Liver (tissue), 9 donors: Measurements from ENCODE around the gene PARN. TPM values are rescaled to one million over a fixed set of nuclear protein-coding genes. Genes with fewer than 3 reads are reported as not detected.

Experiments
- DNase-seq: peaks from one replicate; pipeline ENCODE4 v3.0.0-alpha.2; 2017; ENCODE audit warnings: low spot score
- H3K27ac ChIP-seq, 2 donors: one replicate each; pipeline ENCODE4 v1.7.0; 2013; ENCODE audit warnings: inconsistent platforms in 2 of 2, low read length in 2 of 2, control low read depth in 1 of 2, low read depth in 1 of 2, mild to moderate bottlenecking in 1 of 2
- H3K27me3 ChIP-seq, 4 donors: one replicate each; pipeline versions ENCODE4 v1.6.1 to v1.7.0; 2013; ENCODE audit warnings: low read length in 3 of 4, inconsistent platforms in 1 of 4, mild to moderate bottlenecking in 1 of 4, moderate library complexity in 1 of 4; ENCODE audit not compliant: control insufficient read depth in 4 of 4, insufficient read depth in 4 of 4
- H3K36me3 ChIP-seq, 4 donors: one replicate each; pipeline versions ENCODE4 v1.6.1 to v1.7.0; 2013; ENCODE audit warnings: low read length in 3 of 4, mild to moderate bottlenecking in 3 of 4, low read depth in 1 of 4, moderate library complexity in 1 of 4; ENCODE audit not compliant: control insufficient read depth in 4 of 4, insufficient read depth in 3 of 4
- H3K4me1 ChIP-seq, 4 donors: one replicate each; pipeline versions ENCODE4 v1.6.1 to v1.7.0; 2013; ENCODE audit warnings: low read length in 3 of 4, mild to moderate bottlenecking in 3 of 4, moderate library complexity in 1 of 4; ENCODE audit not compliant: control insufficient read depth in 4 of 4, insufficient read depth in 4 of 4
- H3K4me3 ChIP-seq, 3 donors: one replicate each; pipeline versions ENCODE4 v1.6.1 to v1.7.0; 2013; ENCODE audit warnings: low read length in 3 of 3, control low read depth in 1 of 3, low read depth in 1 of 3, mild to moderate bottlenecking in 1 of 3
- H3K9ac ChIP-seq, 2 donors: one replicate each; pipeline ENCODE4 v1.7.0; 2013; ENCODE audit warnings: low read length in 2 of 2, mild to moderate bottlenecking in 2 of 2, moderate library complexity in 2 of 2, control low read depth in 1 of 2, low read depth in 1 of 2
- H3K9me3 ChIP-seq, 4 donors: one replicate each; pipeline versions ENCODE4 v1.6.1 to v1.7.0; 2013; ENCODE audit warnings: low read length in 3 of 4; ENCODE audit not compliant: control insufficient read depth in 4 of 4
- EGR1 ChIP-seq, 2 donors: IDR thresholded peaks; 2 replicates each; pipeline ENCODE4 v1.6.1; 2016 to 2018; ENCODE audit warnings: antibody characterized with exemption in 2 of 2, low read depth in 2 of 2
- FOXA1 ChIP-seq: IDR thresholded peaks from 2 replicates; pipeline ENCODE4 v1.6.1; 2016; ENCODE audit warnings: antibody characterized with exemption
- FOXA2 ChIP-seq: IDR thresholded peaks from 2 replicates; pipeline ENCODE4 v1.6.1; 2016; ENCODE audit warnings: antibody characterized with exemption
- GABPA ChIP-seq, 2 donors: IDR thresholded peaks in 1 of 2; conservative IDR thresholded peaks in 1 of 2; 2 replicates each; pipeline ENCODE4 v1.6.1; 2016; ENCODE audit warnings: antibody characterized with exemption in 2 of 2, mild to moderate bottlenecking in 1 of 2, moderate library complexity in 1 of 2
- JUND ChIP-seq, 2 donors: IDR thresholded peaks; 2 replicates each; pipeline ENCODE4 v1.6.1; 2016; ENCODE audit warnings: antibody characterized with exemption in 2 of 2
- NR2F2 ChIP-seq: IDR thresholded peaks from 2 replicates; pipeline ENCODE4 v1.6.1; 2016; ENCODE audit warnings: antibody characterized with exemption
- RAD21 ChIP-seq, 2 donors: IDR thresholded peaks; 2 replicates each; pipeline ENCODE4 v1.6.1; 2016; ENCODE audit warnings: antibody characterized with exemption in 2 of 2, mild to moderate bottlenecking in 2 of 2
- REST ChIP-seq: IDR thresholded peaks from 2 replicates; pipeline ENCODE4 v1.6.1; 2016; ENCODE audit warnings: antibody characterized with exemption, mild to moderate bottlenecking
- RXRA ChIP-seq, 2 donors: IDR thresholded peaks; 2 replicates each; pipeline ENCODE4 v1.6.1; 2017 to 2018; ENCODE audit warnings: antibody characterized with exemption in 2 of 2, mild to moderate bottlenecking in 1 of 2
- SP1 ChIP-seq: IDR thresholded peaks from 2 replicates; pipeline ENCODE4 v1.6.1; 2018; ENCODE audit warnings: antibody characterized with exemption, mild to moderate bottlenecking
- TAF1 ChIP-seq: conservative IDR thresholded peaks from 2 replicates; pipeline ENCODE4 v1.6.1; 2016; ENCODE audit warnings: antibody characterized with exemption, mild to moderate bottlenecking
- WGBS: extraction: QIAGEN DNeasy Blood & Tissue Kit; methylation state at CpG from one replicate; pipeline ENCODE4 v1.1.7; 2013; 5-methylcytosine and 5-hydroxymethylcytosine counted together
- polyA plus RNA-seq, 2 donors: library from polyadenylated mRNA; stranded (reverse) in 1 of 2; unstranded in 1 of 2; fragments of 200-250 nt in 1 of 2; fragments of >200 nt in 1 of 2; fragmentation: Nextera tagmentation in 1 of 2; extraction: Ambion mirVana in 1 of 2; gene quantifications; one replicate each; pipeline versions ENCODE4 v1.2.1 to v1.2.3, GENCODE V29; 2013 to 2015
- total RNA-seq, 2 donors: library from RNA; depleted of rRNA; stranded (reverse); fragments of >200 nt; gene quantifications; one replicate each; pipeline ENCODE4 v1.2.3, GENCODE V29; 2014
- TF ChIP-seq, protein P1 (sequence below): IDR thresholded peaks from 2 replicates; pipeline ENCODE4 v1.6.1; 2016; ENCODE audit warnings: antibody characterized with exemption
- TF ChIP-seq, protein P2 (sequence below): IDR thresholded peaks from 2 replicates; pipeline ENCODE4 v1.6.1; 2016; ENCODE audit warnings: antibody characterized with exemption
- TF ChIP-seq, protein P3 (sequence below): fragments of 150-350 bp; IDR thresholded peaks from 2 replicates; pipeline ENCODE4 v1.5.1; 2017; ENCODE audit warnings: improper control_type of control experiment, low read depth, low read length; ENCODE audit not compliant: missing input control
- donor health status: healthy.
- donor health status: healthy.
- donor health status: healthy.
- donor health status: healthy.
- donor health status: healthy.

PARN gene
- total and polyA plus RNA-seq, 4 donors = 7.9 to 19.7 (median 9.7) TPM

GRCh38 chr16:14485121-14485551 lies 144.9 kb downstream of the PARN start:
- peaks cover 0 to 21% (median 16%) of the 10 kb centered on the region in 4 donors for H3K4me1 ChIP-seq
- H3K27ac ChIP-seq = no peak overlapping the region
- H3K9me3 ChIP-seq = no peaks in the 10 kb centered on the region
- TF ChIP-seq JUND (IDR thresholded peaks at IDR 0.05) = no peak
- no peak for TF ChIP-seq REST
- no peak for TF ChIP-seq NR2F2
- no peak for TF ChIP-seq RXRA (IDR thresholded peaks at IDR 0.05)
- no peak overlapping the region for H3K4me3 ChIP-seq
- no peaks in the 10 kb centered on the region for H3K27me3 ChIP-seq
- H3K36me3 ChIP-seq = peaks cover 0 to 8% (median 1%) of the 10 kb centered on the region in 4 donors
- no peak overlapping the region for H3K9ac ChIP-seq
- no peak for DNase-seq
- WGBS = 96% methylated on average over 2 of the region's 2 CpGs

DNA sequence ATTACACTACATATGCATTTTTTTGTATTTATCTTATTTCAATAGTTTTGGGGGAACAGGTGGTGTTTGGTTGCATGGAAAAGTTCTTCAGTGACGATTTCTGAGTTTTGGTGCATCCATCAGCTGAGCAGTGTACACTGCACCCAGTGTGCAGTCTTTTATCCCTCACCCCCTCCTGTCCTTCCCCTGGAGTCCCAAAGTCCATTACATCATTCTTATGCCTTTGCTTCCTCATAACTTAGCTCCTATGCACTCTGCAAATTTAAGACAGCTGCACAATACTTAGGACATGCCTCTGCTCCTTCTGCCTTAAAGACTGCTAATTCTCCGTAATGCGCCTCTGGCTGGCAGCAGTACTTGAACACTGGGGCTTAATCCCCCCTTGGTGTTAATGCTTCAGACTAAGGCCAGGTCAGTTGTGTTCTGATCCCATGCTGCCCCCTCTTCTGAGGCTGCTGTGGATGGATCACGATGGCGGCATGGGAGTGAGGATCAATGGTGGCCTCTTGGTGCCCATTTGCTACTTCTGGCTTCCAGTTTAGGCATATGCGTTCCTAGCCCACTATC lies 146.2 kb downstream of the PARN start:
- H3K36me3 ChIP-seq = peaks cover 0 to 8% (median 3%) of the 10 kb centered on the region in 4 donors
- WGBS = 87% methylated on average over 6 of the region's 6 CpGs

GRCh38 chr16:14476183-14476582 lies 153.9 kb downstream of the PARN start:
- no peak overlapping the region for H3K9ac ChIP-seq
- H3K9me3 ChIP-seq = peaks cover 0 to 2% (median 0%) of the 10 kb centered on the region in 4 donors
- H3K36me3 ChIP-seq = peaks cover 0 to 5% (median 1%) of the 10 kb centered on the region in 4 donors
- 100% methylated on average over 1 of the region's 1 CpG for WGBS
- no peak overlapping the region for H3K27ac ChIP-seq
- H3K27me3 ChIP-seq = no peaks in the 10 kb centered on the region
- peaks cover 0 to 12% (median 2%) of the 10 kb centered on the region in 4 donors for H3K4me1 ChIP-seq
- H3K4me3 ChIP-seq = no peak overlapping the region
- DNase-seq = no peak
- TF ChIP-seq, protein P1, sequence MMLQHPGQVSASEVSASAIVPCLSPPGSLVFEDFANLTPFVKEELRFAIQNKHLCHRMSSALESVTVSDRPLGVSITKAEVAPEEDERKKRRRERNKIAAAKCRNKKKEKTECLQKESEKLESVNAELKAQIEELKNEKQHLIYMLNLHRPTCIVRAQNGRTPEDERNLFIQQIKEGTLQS = no peak
- TF ChIP-seq FOXA1 (no peak), JUND (IDR thresholded peaks at IDR 0.05) (no peak), RAD21 (IDR thresholded peaks at IDR 0.05) (no peak), FOXA2 (no peak), TAF1 (no peak), REST (no peak), SP1 (no peak), NR2F2 (no peak), EGR1 (IDR thresholded peaks at IDR 0.05; ENCODE audit: low read depth in 2 of 2) (no peak), GABPA (IDR thresholded peaks at IDR 0.05 in 1 of 2, conservative IDR thresholded peaks at IDR 0.05 in 1 of 2) (no peak)
- TF ChIP-seq, protein P2, sequence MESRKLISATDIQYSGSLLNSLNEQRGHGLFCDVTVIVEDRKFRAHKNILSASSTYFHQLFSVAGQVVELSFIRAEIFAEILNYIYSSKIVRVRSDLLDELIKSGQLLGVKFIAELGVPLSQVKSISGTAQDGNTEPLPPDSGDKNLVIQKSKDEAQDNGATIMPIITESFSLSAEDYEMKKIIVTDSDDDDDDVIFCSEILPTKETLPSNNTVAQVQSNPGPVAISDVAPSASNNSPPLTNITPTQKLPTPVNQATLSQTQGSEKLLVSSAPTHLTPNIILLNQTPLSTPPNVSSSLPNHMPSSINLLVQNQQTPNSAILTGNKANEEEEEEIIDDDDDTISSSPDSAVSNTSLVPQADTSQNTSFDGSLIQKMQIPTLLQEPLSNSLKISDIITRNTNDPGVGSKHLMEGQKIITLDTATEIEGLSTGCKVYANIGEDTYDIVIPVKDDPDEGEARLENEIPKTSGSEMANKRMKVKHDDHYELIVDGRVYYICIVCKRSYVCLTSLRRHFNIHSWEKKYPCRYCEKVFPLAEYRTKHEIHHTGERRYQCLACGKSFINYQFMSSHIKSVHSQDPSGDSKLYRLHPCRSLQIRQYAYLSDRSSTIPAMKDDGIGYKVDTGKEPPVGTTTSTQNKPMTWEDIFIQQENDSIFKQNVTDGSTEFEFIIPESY = no peak

More for the DNA sequence above, 146.2 kb downstream of the PARN start:
- Histone ChIP-seq H3K9ac (no peak overlapping the region), H3K9me3 (no peaks in the 10 kb centered on the region), H3K4me3 (no peak overlapping the region), H3K4me1 (peaks cover 0 to 21% (median 16%) of the 10 kb centered on the region in 4 donors), H3K27ac (no peak overlapping the region), H3K27me3 (no peaks in the 10 kb centered on the region)
- no peak for DNase-seq
- TF ChIP-seq, protein P3, sequence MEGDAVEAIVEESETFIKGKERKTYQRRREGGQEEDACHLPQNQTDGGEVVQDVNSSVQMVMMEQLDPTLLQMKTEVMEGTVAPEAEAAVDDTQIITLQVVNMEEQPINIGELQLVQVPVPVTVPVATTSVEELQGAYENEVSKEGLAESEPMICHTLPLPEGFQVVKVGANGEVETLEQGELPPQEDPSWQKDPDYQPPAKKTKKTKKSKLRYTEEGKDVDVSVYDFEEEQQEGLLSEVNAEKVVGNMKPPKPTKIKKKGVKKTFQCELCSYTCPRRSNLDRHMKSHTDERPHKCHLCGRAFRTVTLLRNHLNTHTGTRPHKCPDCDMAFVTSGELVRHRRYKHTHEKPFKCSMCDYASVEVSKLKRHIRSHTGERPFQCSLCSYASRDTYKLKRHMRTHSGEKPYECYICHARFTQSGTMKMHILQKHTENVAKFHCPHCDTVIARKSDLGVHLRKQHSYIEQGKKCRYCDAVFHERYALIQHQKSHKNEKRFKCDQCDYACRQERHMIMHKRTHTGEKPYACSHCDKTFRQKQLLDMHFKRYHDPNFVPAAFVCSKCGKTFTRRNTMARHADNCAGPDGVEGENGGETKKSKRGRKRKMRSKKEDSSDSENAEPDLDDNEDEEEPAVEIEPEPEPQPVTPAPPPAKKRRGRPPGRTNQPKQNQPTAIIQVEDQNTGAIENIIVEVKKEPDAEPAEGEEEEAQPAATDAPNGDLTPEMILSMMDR = no peak
- TF ChIP-seq EGR1 (IDR thresholded peaks at IDR 0.05; ENCODE audit: low read depth in 2 of 2) = no peak
- no peak for TF ChIP-seq FOXA1
- no peak for TF ChIP-seq FOXA2
